ENCODE data around the gene SLC2A13. TPM values are rescaled to one million over a fixed set of nuclear protein-coding genes. Genes with fewer than 3 reads are reported as not detected.

SLC2A13 gene
- total RNA-seq, 1 experiment from 2014 or later = 1.6 TPM

DNA sequence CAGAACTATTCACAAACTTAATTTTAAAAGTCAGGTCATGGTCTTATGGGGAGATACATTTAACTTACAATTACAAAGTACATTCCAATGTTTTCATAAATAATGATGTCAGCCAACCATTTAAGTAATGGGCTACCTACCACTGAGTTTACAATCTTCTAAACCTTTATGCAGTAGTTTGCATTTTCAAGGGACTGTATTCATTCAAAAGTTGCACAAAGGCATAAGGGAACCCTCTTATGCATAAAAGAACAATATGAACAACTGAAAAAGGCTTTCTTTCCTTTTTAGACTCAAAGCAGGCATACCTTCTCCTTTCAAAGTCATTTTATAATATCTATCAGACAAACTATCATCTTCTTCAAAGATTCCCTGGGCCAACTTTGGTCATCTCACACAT lies 230.2 kb downstream of the SLC2A13 start:
- H3K79me2 ChIP-seq (ENCODE audit: low read depth) = no peaks in the 10 kb centered on the region
- no peak overlapping the region for H3K27ac ChIP-seq
- no peak for DNase-seq
- no TSS peak for BruUV-seq (replicated peaks)
- no peaks in the 10 kb centered on the region for H3F3A ChIP-seq (ENCODE audit: insufficient read depth, low read depth)
- intact Hi-C loops (cut with micrococcal nuclease; ENCODE audit: unreplicated experiment) = no loop called here
- peaks cover 7% of the 10 kb centered on the region; the same call in 1 of the 2 replicates for H3K9me3 ChIP-seq (ENCODE audit: insufficient read depth, low read depth)
- H4K20me1 ChIP-seq (ENCODE audit: insufficient read depth) = no peaks in the 10 kb centered on the region
- no peaks in the 10 kb centered on the region for H3K36me3 ChIP-seq (ENCODE audit: low read depth)
- no peak overlapping the region for H2AFZ ChIP-seq
- no peaks in the 10 kb centered on the region for H3K4me1 ChIP-seq (replicated peaks; ENCODE audit: insufficient read depth)
- no peaks in the 10 kb centered on the region for H3K9me2 ChIP-seq (ENCODE audit: insufficient read depth)
- POLR2A ChIA-PET (ENCODE audit: unreplicated experiment) = no interaction called here
- no peak overlapping the region for H3K4me2 ChIP-seq
- no peak for TF ChIP-seq EZH2 (IDR thresholded peaks at IDR 0.05; ENCODE audit: low read depth)
- TF ChIP-seq CTCF (conservative IDR thresholded peaks at IDR 0.05) = no peak
- no peaks in the 10 kb centered on the region for H3K27me3 ChIP-seq (ENCODE audit: insufficient read depth, low read depth)
- CTCF ChIA-PET = no interaction called here
- no peak overlapping the region for H3K4me3 ChIP-seq

GRCh38 chr12:39874785-39875184 lies 231.1 kb downstream of the SLC2A13 start:
- H3K4me2 ChIP-seq = no peak overlapping the region
- H3K36me3 ChIP-seq (ENCODE audit: low read depth) = no peaks in the 10 kb centered on the region
- ChIA-PET POLR2A (ENCODE audit: unreplicated experiment) (no interaction called here), CTCF (no interaction called here)
- no peak overlapping the region for H3K4me3 ChIP-seq
- H3K27me3 ChIP-seq (ENCODE audit: insufficient read depth, low read depth) = no peaks in the 10 kb centered on the region
- H3K79me2 ChIP-seq (ENCODE audit: low read depth) = no peaks in the 10 kb centered on the region
- DNase-seq = no peak
- H3K27ac ChIP-seq = no peak overlapping the region
- H3K9me3 ChIP-seq (ENCODE audit: insufficient read depth, low read depth) = peaks cover 7% of the 10 kb centered on the region; the same call in 1 of the 2 replicates
- TF ChIP-seq EZH2 (IDR thresholded peaks at IDR 0.05; ENCODE audit: low read depth) = no peak
- no peak for TF ChIP-seq CTCF (conservative IDR thresholded peaks at IDR 0.05)
- no peaks in the 10 kb centered on the region for H3K4me1 ChIP-seq (replicated peaks; ENCODE audit: insufficient read depth)
- H3F3A ChIP-seq (ENCODE audit: insufficient read depth, low read depth) = no peaks in the 10 kb centered on the region
- no TSS peak for BruUV-seq (replicated peaks)
- no peaks in the 10 kb centered on the region for H4K20me1 ChIP-seq (ENCODE audit: insufficient read depth)
- no peaks in the 10 kb centered on the region for H3K9me2 ChIP-seq (ENCODE audit: insufficient read depth)
- H2AFZ ChIP-seq = no peak overlapping the region
- intact Hi-C loops (cut with micrococcal nuclease; ENCODE audit: unreplicated experiment) = no loop called here

DNA sequence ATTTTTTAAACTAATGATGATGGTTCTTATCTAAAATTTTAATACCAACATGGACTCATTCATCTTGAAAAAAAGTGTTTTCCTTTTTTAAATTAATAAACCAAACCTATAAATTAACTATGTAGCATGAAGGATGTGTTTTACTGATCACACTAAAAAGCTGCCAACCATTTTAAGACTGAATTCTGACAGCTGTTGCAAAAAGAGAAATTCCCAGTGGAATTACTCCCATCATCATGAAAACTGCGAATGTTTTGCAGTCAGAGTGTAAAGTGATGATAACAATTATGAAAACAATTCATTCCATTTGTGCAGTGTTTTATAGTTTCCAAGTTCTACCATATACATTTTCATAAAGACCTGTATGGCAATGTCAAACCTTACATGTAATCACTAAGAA lies 232.8 kb downstream of the SLC2A13 start:
- H3K9me3 ChIP-seq (ENCODE audit: insufficient read depth, low read depth) = peaks cover 3% of the 10 kb centered on the region; the same call in 1 of the 2 replicates
- ChIA-PET POLR2A (ENCODE audit: unreplicated experiment) (no interaction called here), CTCF (no interaction called here)
- TF ChIP-seq EZH2 (IDR thresholded peaks at IDR 0.05; ENCODE audit: low read depth) = no peak
- no peak for TF ChIP-seq CTCF (conservative IDR thresholded peaks at IDR 0.05)
- intact Hi-C loops (cut with micrococcal nuclease; ENCODE audit: unreplicated experiment) = no loop called here
- H3K27me3 ChIP-seq (ENCODE audit: insufficient read depth, low read depth) = no peaks in the 10 kb centered on the region
- H3K79me2 ChIP-seq (ENCODE audit: low read depth) = no peaks in the 10 kb centered on the region
- no peaks in the 10 kb centered on the region for H3K36me3 ChIP-seq (ENCODE audit: low read depth)
- H4K20me1 ChIP-seq (ENCODE audit: insufficient read depth) = no peaks in the 10 kb centered on the region
- BruUV-seq (replicated peaks) = no TSS peak
- no peak overlapping the region for H3K27ac ChIP-seq
- no peak overlapping the region for H3K4me2 ChIP-seq
- H3K4me1 ChIP-seq (replicated peaks; ENCODE audit: insufficient read depth) = no peaks in the 10 kb centered on the region
- no peaks in the 10 kb centered on the region for H3F3A ChIP-seq (ENCODE audit: insufficient read depth, low read depth)
- H2AFZ ChIP-seq = no peak overlapping the region
- H3K9me2 ChIP-seq (ENCODE audit: insufficient read depth) = no peaks in the 10 kb centered on the region
- DNase-seq = no peak
- H3K4me3 ChIP-seq = no peak overlapping the region
